Adipose tissue (tissue), 3 donors: ENCODE measurements around the gene IMMP2L. TPM values are rescaled to one million over a fixed set of nuclear protein-coding genes. Genes with fewer than 3 reads are reported as not detected.

ENCODE experiments used
- H3K27ac ChIP-seq: one replicate; pipeline ENCODE4 v1.5.1; 2013; ENCODE audit warnings: low read depth, low read length
- WGBS, 3 donors: extraction: QIAGEN DNeasy Blood & Tissue Kit; methylation state at CpG; one replicate each; pipeline ENCODE4 v1.1.7; 2013; 5-methylcytosine and 5-hydroxymethylcytosine counted together
- polyA plus RNA-seq, 3 donors: library from polyadenylated mRNA; stranded (reverse); fragments of 200-250 nt; gene quantifications; one replicate each; pipeline ENCODE4 v1.2.3, GENCODE V29; 2013
- donor health status: healthy with polysubstance abuse.
- donor health status: Bipolar disorder and iron deficiency.
- donor health status: healthy.

IMMP2L gene
- polyA plus RNA-seq, 3 donors, result 9.6 to 18.6 (median 15.0) TPM

- H3K27ac ChIP-seq, result no peak overlapping the region
- 87 to 91% (median 88%) methylated on average over 4 of the region's 4 CpGs for WGBS, 3 donors
Measured at GRCh38 chr7:111026343-111026742, 535.9 kb downstream of the IMMP2L start.

DNA sequence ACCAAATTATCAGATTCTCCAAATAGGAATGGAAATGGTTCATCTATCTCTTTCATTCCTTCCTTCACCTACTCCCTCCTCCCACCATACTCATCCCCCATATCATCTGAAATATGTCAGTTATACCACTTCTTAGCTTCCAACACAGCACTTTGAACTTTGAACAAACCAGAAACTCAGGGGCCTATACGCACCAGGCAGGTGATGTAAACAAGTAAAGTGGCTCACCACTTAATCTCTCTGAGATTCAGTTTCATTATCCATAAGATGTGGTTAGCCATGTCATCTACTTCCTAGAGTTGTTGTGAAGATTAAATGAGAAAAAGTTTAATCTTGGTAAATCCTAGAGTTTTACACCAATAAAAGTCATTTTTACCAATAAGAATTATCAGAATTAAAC, 537.3 kb downstream of the IMMP2L start:
- WGBS, 3 donors, result 83 to 91% (median 86%) methylated on average over 1 of the region's 1 CpG

GRCh38 chr7:111018960-111019736, 543.1 kb downstream of the IMMP2L start:
- H3K27ac ChIP-seq, result no peak overlapping the region
- WGBS, 3 donors, result 54 to 67% (median 57%) methylated on average over 3 of the region's 3 CpGs

More for the DNA sequence above, 537.3 kb downstream of the IMMP2L start:
- H3K27ac ChIP-seq, result no peak overlapping the region

DNA sequence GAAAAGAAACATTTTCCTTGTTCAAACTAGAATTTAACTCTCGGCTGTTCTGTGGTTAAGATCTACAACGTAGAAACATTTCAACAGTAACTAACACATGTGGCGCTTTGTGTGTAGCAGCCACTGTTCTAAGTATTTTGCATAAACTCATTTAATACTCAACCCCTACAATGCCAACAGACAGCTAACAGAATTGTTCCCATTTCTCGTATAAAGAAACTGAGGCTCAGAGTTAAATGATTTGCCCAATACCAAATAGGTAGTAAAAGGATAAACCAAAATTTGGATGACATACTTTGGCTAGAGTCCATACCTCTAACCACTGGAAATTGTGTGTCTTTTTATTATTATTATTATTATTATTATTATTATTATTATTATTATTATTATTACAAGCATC, 543.8 kb downstream of the IMMP2L start:
- no peak overlapping the region for H3K27ac ChIP-seq
- WGBS, 3 donors, result 95 to 97% (median 95%) methylated on average over 4 of the region's 4 CpGs

- no peak overlapping the region for H3K27ac ChIP-seq
- WGBS, 3 donors, result 77 to 87% (median 78%) methylated on average over 6 of the region's 6 CpGs
Measured at GRCh38 chr7:111014079-111014478, 548.2 kb downstream of the IMMP2L start.

DNA sequence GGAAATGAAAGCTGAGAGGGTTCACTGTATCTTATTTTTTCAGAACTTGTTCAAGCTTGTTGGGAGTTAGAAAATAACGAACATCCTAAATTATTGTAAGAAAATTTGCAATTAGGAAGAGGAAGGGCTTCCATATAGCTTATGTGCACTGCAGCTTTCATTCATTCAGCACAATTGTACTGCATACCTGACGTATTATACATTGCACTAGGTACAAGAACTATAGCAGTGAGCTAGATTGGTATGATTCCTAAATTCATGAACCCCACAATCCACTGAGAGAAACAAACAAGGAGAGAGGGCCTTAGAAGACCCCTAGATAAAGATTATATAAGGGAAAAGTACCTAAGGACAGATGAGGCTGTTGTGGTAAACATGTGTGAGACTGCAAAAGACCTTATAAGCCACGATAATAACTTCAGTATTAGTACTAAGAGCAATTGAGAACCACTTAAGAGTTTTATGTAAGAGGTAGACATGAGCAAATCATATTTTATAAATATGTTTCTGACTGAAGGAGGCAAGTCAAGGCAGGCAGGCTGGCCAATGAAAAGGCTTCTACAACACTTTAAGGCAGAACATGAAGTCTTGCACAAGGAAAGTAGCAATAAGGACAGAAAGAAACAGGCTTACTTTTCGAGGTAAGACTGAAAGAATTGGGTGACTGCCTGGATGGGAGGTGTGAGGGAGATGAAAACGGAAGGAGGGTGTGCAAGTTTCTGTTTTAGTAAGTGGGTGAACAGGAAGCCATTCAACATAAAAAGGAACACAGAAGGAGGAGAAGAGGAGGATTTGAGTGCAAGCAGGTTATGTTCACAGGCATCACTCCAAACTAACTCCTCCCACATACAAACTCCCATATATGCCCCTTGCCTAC, 549.3 kb downstream of the IMMP2L start:
- no peak overlapping the region for H3K27ac ChIP-seq
- WGBS, 3 donors, result 58 to 80% (median 66%) methylated on average over 5 of the region's 5 CpGs

DNA sequence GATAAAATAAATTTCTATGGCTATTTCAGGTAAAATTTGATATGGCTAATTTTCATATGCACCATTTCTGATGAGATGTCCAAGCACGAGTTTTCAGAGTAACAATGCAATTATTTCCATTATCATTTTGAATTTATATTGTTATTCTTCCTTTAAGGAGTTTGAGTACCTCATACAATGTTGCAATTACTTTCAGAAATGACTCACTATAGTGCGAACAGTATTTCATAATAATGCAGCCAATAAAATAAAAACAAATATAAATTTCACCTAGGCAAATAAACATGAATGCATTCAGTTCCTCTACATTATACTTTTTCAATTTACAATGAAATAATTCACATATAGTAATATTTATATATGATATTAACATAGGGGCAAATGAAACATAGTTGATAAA, 550.1 kb downstream of the IMMP2L start:
- WGBS, 3 donors, result 73 to 87% (median 75%) methylated on average over 2 of the region's 2 CpGs
- H3K27ac ChIP-seq, result no peak overlapping the region

DNA sequence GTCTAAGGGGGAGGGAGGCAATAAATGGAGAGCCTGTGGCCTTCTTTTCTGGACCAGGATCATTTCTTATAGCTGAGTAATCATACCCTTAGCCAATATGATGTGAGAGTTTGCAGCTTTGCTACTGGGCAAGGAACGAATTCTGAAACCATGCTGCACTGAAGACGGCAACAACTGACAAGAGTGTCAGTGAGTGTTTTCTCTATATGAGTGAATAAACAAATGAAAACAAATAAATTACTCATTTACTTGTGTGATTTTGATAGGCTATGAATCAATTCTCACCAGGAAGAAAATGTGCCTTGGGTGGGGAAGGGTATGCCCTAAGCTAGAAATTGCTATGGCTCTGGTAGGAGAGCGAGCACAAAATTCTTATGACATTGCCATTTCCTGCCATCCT, 550.8 kb downstream of the IMMP2L start:
- WGBS, 3 donors, result 90 to 92% (median 90%) methylated on average over 3 of the region's 3 CpGs
- no peak overlapping the region for H3K27ac ChIP-seq

- no peak overlapping the region for H3K27ac ChIP-seq
- WGBS, 3 donors, result 89 to 93% (median 93%) methylated on average over 4 of the region's 4 CpGs
Measured at GRCh38 chr7:111010798-111011197, 551.5 kb downstream of the IMMP2L start.

DNA sequence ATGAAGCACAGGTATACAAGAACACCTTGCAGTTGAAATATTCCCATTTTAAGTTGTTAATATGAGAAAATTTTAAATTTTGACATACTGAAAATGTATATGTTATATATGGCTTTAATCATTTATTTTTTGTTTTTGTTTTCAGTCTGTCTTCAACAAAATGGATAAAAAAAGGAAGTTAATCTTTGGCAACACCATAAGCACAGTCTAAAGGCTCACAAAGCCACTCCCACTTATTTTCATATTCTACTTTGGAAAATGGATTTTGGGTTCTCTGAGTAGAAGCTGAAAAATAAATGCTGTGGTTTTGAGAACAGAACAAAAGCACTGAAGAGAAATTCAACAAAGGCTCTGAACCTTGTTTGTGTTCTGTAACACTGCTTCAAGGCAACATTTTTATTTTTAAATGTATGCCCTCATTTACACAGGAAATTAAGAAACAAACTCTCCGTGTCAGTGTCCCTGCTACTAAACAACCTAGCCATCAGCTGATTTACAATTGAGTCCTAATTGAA, 552.7 kb downstream of the IMMP2L start:
- 46 to 64% (median 59%) methylated on average over 1 of the region's 1 CpG for WGBS, 3 donors
- H3K27ac ChIP-seq, result no peak overlapping the region

DNA sequence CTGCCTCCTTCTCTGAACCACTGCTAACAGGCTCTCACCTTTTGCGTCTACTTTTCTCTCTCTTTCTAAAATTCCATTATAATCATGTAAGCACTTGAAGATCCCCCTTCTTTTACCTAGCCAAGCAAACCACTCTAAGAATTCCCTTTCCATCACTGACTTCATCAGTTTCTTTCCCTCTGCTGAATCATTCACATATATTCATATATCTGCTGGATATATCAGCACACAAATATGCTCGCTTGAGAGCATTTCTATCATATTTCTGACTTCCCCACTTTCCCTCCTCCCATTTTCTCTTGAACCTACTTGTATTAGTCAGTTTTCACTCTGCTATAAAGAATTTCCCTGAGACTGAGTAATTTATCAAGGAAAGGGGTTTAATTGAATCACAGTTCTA, 555.6 kb downstream of the IMMP2L start:
- WGBS, 3 donors, result 93 to 98% (median 97%) methylated on average over 2 of the region's 2 CpGs
- H3K27ac ChIP-seq, result no peak overlapping the region

- WGBS, 3 donors, result 61 to 63% (median 63%) methylated on average over 3 of the region's 3 CpGs
- no peak overlapping the region for H3K27ac ChIP-seq
Measured at GRCh38 chr7:111006040-111006439, 556.3 kb downstream of the IMMP2L start.

GRCh38 chr7:111005445-111005844, 556.8 kb downstream of the IMMP2L start:
- H3K27ac ChIP-seq, result no peak overlapping the region
- WGBS, 3 donors, result 49 to 54% (median 53%) methylated on average over 1 of the region's 1 CpG

DNA sequence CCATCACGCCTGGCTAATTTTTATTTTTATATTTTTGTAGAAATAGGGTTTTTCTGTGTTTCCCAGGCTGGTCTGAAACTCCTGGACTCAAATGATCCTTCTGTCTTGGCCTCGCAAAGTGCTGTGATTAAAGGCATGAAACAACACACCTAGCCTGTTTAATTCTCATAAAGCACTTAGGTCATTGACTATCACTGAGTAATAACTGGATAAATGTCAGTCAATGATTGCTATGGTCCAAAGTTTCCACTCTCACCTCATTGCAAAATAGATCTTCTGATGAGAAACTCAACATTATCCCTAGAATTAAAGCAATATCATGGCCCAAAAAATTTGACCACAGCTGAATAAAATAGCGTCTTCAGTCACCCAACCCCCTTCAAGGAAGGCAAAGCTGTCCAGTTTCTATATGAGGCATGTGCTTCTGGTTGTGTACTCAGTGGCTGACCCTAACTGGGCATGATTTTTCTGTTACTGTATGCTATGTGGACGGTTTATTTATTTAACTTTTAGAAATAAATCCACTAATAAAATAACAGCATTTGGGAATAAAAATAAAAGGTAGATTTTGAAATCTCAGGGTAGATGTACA, 557.9 kb downstream of the IMMP2L start:
- no peak overlapping the region for H3K27ac ChIP-seq
- 88 to 93% (median 91%) methylated on average over 4 of the region's 4 CpGs for WGBS, 3 donors

DNA sequence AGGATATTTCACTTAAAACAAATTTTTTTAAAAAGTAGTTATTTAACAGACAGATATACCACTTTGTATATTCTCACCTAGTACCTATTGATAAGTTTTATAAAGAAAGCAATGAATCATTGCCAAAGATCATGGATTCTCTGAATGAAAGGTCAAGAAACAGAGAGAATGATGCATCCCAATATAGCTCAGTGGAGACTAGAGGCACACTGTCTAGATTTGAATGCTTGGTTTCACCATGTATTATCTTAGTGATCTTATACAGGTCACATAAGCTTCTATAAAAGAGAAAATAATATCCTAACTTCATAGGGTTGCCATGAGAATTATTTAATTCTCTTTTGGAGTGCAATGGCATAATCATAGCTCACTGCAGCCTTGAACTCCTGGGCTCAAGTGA, 558.4 kb downstream of the IMMP2L start:
- H3K27ac ChIP-seq, result no peak overlapping the region

DNA sequence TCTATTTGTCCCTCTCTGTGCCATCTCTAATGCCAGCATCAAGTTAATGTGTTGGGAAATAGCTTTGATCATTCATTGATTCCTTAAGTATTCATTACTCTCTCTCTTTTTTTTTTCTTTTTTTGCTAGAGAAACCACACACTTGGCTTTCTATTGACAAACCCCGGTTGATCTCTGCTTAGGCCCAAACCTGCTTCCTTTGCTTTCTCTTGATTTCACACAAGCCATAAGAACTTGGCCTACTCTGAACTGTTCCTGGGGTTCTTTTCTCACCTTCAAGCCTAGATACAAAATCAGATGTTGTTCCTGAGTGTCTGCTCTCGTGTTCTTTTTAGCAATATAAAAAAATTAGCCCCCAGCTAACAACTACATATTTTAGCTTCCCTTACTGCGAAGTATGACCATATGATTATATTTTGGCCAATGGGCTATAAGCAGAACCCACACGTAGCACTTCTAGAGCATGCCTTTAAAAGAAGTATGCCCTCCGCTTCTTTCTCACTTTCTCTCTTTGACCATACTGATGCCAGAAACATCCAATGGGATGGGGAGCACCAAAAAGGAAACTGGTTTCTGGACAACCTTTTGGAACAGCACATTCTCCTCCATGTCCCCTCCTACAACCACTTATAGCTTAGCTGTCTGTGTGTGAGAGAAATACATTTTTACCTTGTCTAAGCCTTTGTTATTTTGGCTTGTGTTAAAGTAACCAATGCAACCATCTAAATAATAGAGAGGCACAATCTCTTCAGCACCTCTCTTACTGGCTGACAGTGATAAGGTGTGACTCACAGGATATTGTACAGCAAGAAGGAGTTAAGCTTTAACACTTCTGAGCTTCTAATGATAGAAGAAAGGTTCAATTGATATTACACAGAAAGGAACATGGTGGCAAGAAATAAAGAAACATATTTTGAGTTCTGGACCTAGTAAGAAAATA, 568.0 kb downstream of the IMMP2L start:
- no peak overlapping the region for H3K27ac ChIP-seq
- WGBS, 3 donors, result 92 to 94% (median 93%) methylated on average over 5 of the region's 5 CpGs

DNA sequence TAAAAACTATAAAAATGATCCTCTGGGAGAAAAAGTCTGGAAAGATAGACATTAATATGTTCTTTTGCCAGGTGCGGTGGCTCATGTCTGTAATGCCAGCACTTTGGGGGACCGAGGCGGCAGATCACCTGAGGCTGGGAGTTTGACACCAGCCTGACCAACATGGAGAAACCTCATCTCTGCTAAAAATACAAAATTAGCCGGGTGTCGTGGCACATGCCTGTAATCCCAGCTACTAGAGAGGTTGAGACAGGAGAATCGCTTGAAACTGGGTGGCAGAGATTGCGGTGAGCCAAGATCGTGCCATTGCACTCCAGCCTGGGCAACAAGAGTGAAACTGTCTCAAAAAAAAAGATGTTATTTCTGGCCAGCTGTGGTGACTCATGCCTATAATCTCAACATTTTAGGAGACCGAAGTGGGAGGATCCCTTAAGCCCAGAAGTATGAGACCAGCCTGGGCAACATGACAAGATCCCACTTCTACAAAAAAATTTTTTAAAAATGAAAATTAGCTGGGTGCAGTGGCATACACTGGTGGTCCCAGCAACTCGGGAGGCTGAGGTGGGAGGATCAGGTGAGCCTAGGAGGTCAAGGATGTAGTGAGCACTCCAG, 573.3 kb downstream of the IMMP2L start:
- 92 to 97% (median 96%) methylated on average over 10 of the region's 10 CpGs for WGBS, 3 donors
- no peak overlapping the region for H3K27ac ChIP-seq

DNA sequence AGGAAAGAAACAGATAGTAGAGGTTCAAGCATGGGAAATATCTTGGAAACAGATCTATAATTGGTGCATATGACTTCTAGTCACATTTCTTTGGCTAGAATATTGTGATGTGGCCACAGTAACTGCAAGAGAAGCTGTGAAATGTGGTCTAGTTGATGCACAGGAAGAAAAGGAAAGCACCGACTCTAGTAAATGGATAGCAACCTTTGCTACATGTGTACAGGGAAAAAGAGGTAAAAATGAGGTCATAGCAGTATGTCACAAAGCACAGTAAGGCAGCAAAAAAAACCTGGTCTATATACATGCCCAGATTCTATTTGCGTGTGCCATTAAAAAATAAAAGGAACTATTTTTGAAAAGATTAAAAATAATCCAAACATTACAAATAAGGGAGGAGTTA, 573.9 kb downstream of the IMMP2L start:
- no peak overlapping the region for H3K27ac ChIP-seq
- 91 to 99% (median 93%) methylated on average over 2 of the region's 2 CpGs for whole genome bisulfite sequencing, 3 donors
